Activated naive CD8-positive, alpha-beta T cell treated with anti-CD3 and anti-CD28 coated beads for 36 hours (primary cell): ENCODE results near the gene SLC35G3. TPM values are rescaled to one million over a fixed set of nuclear protein-coding genes. Genes with fewer than 3 reads are reported as not detected.
"Not testable (repeated sequence)": the region's sequence is repeated elsewhere in the genome, so short reads cannot be mapped to it uniquely, and the experiment has no call there.

Experiments
- DNase-seq: peaks from one replicate; pipeline ENCODE4 v3.0.0; 2021
- H3K27ac Mint-ChIP-seq: one replicate; pipeline ENCODE4 v1.8.0; 2022; ENCODE audit warnings: mild to moderate bottlenecking, moderate library complexity, mixed read lengths
- H3K27me3 Mint-ChIP-seq: one replicate; pipeline ENCODE4 v1.8.0; 2022; ENCODE audit warnings: mild to moderate bottlenecking, mixed read lengths
- H3K36me3 Mint-ChIP-seq: one replicate; pipeline ENCODE4 v1.8.0; 2021; ENCODE audit warnings: mild to moderate bottlenecking, mixed read lengths
- H3K4me1 Mint-ChIP-seq: one replicate; pipeline ENCODE4 v1.8.0; 2021; ENCODE audit warnings: mixed read lengths
- H3K4me3 Mint-ChIP-seq: one replicate; pipeline ENCODE4 v1.8.0; 2022; ENCODE audit warnings: mild to moderate bottlenecking, moderate library complexity, mixed read lengths
- H3K9me3 Mint-ChIP-seq: one replicate; pipeline ENCODE4 v1.8.0; 2022; ENCODE audit warnings: mixed read lengths
- total RNA-seq, 2 experiments: library from RNA; stranded (reverse); gene quantifications; one replicate each; pipeline ENCODE4 v1.2.3, GENCODE V29; 2021

SLC35G3 gene
- total RNA-seq, 2 experiments from 2014 or later: not detected

DNA sequence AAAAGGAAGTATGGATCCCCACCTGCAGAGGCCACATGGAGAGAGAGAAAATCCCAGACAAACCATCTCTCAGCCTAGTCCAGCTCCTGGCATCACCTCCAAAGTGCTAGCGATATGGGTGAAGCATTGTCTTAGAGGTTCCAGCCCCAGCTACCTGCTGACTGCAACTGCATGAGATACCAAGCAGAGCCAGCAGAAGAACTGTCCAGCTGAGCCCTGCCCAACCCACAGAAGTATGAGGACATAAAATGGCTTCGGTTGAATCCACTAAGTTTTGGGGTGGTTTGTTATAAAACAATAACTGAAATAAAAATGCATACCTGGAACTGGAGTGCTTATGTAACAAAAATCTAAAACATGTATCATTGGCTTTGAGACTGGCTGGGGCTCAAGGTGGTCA is 28.3 kb upstream of the SLC35G3 start:
- no peak for DNase-seq
- Mint-ChIP-seq H3K36me3 (peaks cover 20% of the 10 kb centered on the region), H3K4me3 (no peak overlapping the region), H3K27ac (no peak overlapping the region), H3K4me1 (peaks cover 48% of the 10 kb centered on the region), H3K27me3 (no peaks in the 10 kb centered on the region), H3K9me3 (peaks cover 18% of the 10 kb centered on the region)

DNA sequence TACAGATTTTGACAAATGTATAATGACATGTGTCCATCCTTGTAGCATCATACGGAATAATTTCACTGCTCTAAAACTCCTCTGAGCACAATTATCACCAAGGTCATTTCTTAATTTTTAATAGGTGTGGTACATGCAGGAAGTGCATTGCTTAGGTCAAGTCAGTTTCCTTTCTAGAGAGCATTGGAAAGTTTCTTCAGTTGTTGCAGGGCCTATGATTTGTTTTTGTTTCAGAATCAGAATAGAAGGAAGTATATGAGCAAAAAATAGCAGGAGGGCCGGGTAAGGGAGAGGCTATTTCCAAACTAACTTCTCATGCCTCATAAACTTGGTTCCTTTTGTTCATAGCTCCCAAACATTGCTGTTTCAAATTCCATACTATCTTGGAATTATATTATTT is 24.7 kb upstream of the SLC35G3 start:
- Mint-ChIP-seq H3K27me3 (no peaks in the 10 kb centered on the region), H3K36me3 (peaks cover 15% of the 10 kb centered on the region), H3K9me3 (peaks cover 18% of the 10 kb centered on the region), H3K4me3 (peak overlapping the region; percentile 50), H3K4me1 (peaks cover 61% of the 10 kb centered on the region), H3K27ac (peak overlapping the region; percentile 92)
- DNase-seq: no peak

DNA sequence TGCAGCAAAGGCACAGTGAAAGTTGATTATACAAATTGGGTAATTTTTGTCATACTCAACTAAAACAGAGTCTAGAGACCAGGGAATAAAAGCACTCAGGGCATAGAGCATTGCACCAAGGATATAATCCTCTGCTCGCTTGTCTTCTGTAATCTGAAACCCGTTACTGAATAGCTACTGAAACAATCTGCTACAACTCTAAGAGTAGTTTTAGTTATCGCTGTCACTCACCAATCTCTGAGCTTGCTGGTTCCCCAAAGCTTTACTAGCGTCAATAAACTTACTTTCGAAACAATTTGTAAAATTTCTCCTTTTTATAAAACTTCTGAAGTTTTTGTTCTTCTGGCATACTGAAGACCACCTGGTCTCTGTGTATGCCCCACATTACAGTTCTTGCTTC is 22.9 kb upstream of the SLC35G3 start:
- Mint-ChIP-seq H3K36me3 (peaks cover 13% of the 10 kb centered on the region), H3K4me3 (no peak overlapping the region), H3K4me1 (peaks cover 79% of the 10 kb centered on the region), H3K27ac (peak overlapping the region; percentile 65), H3K9me3 (peaks cover 13% of the 10 kb centered on the region), H3K27me3 (no peaks in the 10 kb centered on the region)
- DNase-seq: no peak

DNA sequence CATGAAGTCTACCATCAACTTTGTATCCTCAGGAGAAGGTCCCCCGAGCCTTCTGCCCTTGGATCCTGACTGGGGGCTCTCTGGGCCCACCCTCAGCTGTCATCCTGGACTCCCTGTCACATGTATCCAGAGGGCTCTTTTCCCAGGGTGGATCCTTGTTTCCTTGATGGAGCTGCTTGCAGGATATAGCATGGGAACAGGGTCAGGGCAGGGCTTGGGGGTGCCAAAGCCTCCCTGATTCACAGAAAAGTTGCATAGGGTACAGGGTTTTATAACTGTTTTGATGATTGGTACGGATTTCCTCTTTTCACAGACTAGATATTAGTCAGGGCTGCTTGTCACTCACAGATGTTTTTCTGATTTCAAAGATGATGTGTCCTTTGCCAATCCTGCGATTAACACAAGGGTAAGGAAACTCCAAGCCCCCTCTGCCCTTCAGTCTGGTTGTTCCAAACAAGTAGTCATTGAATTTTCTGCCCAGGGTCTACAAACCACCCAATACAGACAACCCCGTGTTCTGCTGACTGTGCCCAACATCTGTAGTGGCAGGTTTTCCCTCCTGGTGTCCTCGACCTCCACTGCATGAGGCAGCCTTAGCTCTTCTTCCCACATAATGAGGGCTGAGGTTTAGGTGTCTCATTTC is 20.6 kb upstream of the SLC35G3 start:
- Mint-ChIP-seq H3K4me3 (peak overlapping the region; percentile 76), H3K4me1 (peaks cover 80% of the 10 kb centered on the region), H3K27ac (peak overlapping the region; percentile 91), H3K27me3 (no peaks in the 10 kb centered on the region), H3K36me3 (peaks cover 7% of the 10 kb centered on the region), H3K9me3 (peaks cover 11% of the 10 kb centered on the region)
- no peak for DNase-seq

DNA sequence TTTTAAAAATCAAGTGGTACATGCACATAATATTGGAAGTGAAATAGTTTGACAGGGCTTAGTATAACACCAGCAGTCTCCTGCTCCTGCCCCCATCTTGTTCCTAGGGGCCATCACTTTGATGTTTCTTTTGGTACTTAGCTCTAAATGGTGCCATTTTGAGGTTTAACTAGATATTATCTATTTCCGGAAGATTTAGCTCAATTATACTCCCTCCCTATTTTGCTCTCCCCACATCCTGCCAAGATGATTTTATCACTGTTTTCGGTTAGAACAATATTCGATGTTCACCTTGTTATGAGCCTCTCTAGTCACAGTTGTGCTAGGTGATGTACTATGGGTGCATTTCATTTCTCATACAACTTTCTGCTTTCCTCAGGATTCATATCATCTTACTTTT is 20.0 kb upstream of the SLC35G3 start:
- peaks cover 78% of the 10 kb centered on the region for H3K4me1 Mint-ChIP-seq
- peaks cover 14% of the 10 kb centered on the region for H3K9me3 Mint-ChIP-seq
- DNase-seq: no peak
- peak overlapping the region; percentile 76 for H3K4me3 Mint-ChIP-seq
- peaks cover 7% of the 10 kb centered on the region for H3K36me3 Mint-ChIP-seq
- H3K27me3 Mint-ChIP-seq: no peaks in the 10 kb centered on the region
- peak overlapping the region; percentile 91 for H3K27ac Mint-ChIP-seq

DNA sequence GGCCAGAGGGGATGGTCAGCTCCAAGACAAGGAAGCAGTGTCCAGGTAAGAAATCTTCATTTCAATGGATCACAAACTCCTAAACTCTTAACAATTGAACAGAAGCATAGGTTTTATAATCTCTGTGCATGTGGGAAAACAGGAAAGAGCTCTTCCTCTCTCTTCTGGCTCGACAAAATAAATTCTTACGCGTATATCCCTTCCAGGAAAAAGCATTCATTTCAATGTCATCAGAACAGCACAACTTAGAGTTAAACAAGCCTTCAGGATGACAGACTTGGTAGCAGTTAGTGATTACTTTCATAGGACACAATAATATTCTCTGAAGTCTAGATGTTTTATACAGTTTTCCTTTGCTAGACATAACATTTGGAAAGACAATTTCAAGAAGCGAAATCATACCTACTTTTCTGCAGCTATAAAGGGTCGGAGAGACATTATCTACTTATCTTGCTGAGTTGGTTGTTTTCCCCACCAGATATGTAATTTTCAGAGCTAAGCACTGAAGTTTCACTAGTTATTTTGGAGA is 19.3 kb upstream of the SLC35G3 start:
- Mint-ChIP-seq H3K27me3 (no peaks in the 10 kb centered on the region), H3K9me3 (peaks cover 14% of the 10 kb centered on the region), H3K4me1 (peaks cover 78% of the 10 kb centered on the region), H3K27ac (peak overlapping the region; percentile 91), H3K36me3 (peaks cover 7% of the 10 kb centered on the region), H3K4me3 (peak overlapping the region; percentile 76)
- DNase-seq: no peak

DNA sequence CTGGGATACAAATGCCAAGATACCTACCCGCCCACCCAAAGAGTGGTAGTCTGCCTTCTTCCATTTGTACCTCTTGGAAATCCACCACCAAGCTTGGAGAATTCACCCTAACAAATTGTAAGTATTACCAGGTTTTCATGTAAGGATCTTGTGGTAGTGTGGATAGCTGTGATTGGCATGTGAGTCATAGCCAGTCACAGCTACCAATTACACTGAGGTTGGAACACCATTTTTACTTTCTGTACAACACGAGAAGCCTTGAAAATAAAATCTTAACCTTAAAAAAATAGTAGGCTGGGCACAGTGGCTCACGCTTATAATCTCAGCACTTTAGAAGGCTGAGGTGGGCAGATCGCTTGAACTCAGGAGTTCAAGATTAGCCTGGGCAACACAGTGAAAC is 18.5 kb upstream of the SLC35G3 start:
- Mint-ChIP-seq H3K27me3 (no peaks in the 10 kb centered on the region), H3K4me3 (peak overlapping the region; percentile 76), H3K36me3 (peaks cover 7% of the 10 kb centered on the region), H3K9me3 (peaks cover 14% of the 10 kb centered on the region), H3K4me1 (peaks cover 74% of the 10 kb centered on the region), H3K27ac (peak overlapping the region; percentile 91)
- no peak for DNase-seq

DNA sequence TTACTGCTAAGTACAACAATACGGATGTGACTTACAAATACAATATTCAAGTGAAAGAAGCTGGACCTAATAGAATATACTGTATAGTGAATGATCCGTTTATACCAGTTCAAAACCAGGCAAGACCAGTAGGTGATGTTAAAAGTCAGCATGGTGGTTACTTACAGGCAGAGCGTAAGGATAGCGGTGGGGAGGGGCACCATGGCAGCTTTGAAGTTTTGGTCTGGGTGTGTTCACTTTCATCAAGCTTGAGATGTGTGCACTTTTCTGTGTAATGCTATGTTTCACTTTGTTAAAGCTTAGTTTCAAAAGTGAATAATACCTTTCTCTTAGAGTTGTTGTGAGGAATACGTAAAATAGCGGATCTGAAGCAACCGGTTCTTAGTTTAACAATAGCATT is 16.5 kb upstream of the SLC35G3 start:
- no peak for DNase-seq
- peaks cover 7% of the 10 kb centered on the region for H3K36me3 Mint-ChIP-seq
- H3K9me3 Mint-ChIP-seq: peaks cover 15% of the 10 kb centered on the region
- H3K4me3 Mint-ChIP-seq: no peak overlapping the region
- no peaks in the 10 kb centered on the region for H3K27me3 Mint-ChIP-seq
- no peak overlapping the region for H3K27ac Mint-ChIP-seq
- H3K4me1 Mint-ChIP-seq: peaks cover 64% of the 10 kb centered on the region

DNA sequence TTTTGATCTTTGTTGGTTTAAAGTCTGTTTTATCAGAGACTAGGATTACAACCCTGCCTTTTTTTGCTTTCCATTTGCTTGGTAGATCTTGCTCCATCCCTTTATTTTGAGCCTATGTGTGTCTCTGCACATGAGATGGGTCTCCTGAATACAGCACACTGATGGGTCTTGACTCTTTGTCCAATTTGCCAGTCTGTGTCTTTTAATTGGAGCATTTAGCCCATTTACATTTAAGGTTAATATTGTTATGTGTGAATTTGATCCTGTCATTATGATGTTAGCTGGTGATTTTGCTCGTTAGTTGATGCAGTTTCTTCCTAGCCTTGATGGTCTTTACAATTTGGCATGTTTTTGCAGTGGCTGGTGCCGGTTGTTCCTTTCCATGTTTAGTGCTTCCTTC is 8.4 kb upstream of the SLC35G3 start:
- H3K9me3 Mint-ChIP-seq: peaks cover 32% of the 10 kb centered on the region
- DNase-seq, H3K27ac Mint-ChIP-seq, H3K4me1 Mint-ChIP-seq, H3K4me3 Mint-ChIP-seq, H3K27me3 Mint-ChIP-seq: not testable (repeated sequence)
- H3K36me3 Mint-ChIP-seq: peaks cover 18% of the 10 kb centered on the region

DNA sequence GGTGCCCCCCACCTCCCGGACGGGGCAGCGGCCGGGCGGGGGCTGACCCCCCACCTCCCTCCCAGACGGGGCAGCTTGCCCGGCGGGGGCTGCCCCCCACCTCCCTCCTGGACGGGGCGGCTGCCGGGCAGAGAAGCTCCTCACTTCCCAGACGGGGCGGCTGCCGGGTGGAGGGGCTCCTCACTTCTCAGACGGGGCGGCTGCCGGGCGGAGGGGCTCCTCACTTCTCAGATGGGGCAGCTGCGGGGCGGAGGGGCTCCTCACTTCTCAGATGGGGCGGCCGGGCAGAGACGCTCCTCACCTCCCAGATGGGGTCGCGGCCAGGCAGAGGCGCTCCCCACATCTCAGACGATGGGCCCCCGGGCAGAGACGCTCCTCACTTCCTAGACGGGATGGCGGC is 869 bp upstream of the SLC35G3 start:
- not testable (repeated sequence) for DNase-seq, H3K27ac Mint-ChIP-seq, H3K4me3 Mint-ChIP-seq, H3K27me3 Mint-ChIP-seq
- Mint-ChIP-seq H3K4me1 (peaks cover 24% of the 10 kb centered on the region), H3K36me3 (peaks cover 23% of the 10 kb centered on the region), H3K9me3 (peaks cover 21% of the 10 kb centered on the region)

DNA sequence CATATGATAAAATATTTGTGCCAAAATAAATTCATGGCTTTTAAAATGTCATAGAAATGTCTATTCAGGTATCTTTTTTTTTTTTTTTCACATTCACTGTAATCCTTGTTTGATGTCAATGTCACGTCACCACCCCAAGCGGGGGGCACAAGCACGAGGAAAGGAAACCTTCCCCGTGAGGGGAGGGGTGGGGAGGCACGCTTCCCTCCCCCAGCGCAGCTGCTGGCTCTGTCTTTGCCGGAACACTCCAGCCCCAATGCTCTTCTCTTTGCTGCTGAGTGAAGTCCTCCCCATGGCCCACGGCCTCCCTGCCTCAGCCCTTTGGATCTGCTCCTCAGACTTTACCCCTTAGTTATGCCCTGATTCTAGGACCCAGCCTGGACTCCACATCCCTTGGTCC is 1.5 kb downstream of the SLC35G3 start:
- H3K4me1 Mint-ChIP-seq: peaks cover 43% of the 10 kb centered on the region
- peaks cover 9% of the 10 kb centered on the region for H3K9me3 Mint-ChIP-seq
- peak overlapping the region; percentile 88 for H3K27ac Mint-ChIP-seq
- peak overlapping the region; percentile 63 for H3K4me3 Mint-ChIP-seq
- no peak for DNase-seq
- H3K27me3 Mint-ChIP-seq: no peaks in the 10 kb centered on the region
- H3K36me3 Mint-ChIP-seq: peaks cover 16% of the 10 kb centered on the region

DNA sequence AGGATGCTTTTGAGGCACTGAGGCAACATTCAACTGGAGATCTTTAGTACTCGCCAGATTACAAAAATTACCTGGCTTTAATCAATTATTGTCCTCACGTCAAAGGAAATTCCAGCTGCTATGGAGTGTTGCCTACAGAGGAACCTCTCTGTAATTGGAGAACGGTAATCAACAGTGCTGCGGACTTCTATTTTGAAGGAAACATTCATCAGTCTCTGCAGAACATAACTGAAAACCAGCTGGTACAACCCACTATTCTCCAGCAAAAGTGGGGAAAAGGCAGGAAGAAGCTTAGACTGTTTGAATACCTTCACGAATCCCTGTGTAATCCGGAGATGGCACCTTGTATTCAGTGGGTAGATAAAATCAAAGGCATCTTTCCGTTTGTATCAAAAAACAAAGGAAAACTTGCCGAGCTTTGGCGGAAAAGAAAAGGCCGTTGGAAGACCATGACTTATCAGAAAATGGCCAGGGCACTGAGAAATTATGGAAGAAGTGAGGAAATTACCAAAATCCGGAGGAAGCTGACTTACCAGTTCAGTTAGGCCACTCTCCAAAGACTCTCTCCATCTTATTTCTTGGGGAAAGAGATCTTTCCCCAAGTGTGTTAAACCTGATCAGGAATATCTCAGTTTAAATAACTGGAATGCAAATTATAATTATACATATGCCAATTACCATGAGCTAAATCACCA is 3.0 kb downstream of the SLC35G3 start:
- peaks cover 55% of the 10 kb centered on the region for H3K4me1 Mint-ChIP-seq

DNA sequence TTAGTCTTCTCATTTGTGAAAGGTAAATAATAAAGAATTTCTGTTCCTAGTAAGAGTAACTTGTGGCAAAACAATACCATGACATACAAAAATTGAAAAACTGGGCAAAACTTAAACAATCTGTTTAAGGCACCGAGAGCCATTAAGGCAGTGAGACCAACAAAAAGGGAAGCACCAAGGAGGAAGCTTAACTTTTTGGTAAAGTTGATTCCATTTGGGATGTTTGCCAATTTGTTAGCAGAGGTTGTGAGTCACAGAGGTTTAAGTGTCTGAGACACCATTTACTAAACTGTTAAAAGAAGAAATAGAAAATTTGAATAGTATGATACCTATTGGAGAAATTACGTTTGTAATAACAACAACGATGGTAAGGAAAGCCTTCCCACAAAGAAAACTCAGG is 4.9 kb downstream of the SLC35G3 start:
- Mint-ChIP-seq H3K4me3 (peak overlapping the region; percentile 75), H3K27ac (peak overlapping the region; percentile 84), H3K36me3 (peaks cover 8% of the 10 kb centered on the region), H3K9me3 (no peaks in the 10 kb centered on the region), H3K27me3 (no peaks in the 10 kb centered on the region), H3K4me1 (peaks cover 67% of the 10 kb centered on the region)
- no peak for DNase-seq

More for the DNA sequence above, 3.0 kb downstream of the SLC35G3 start:
- H3K27ac Mint-ChIP-seq: no peak overlapping the region
- no peak overlapping the region for H3K4me3 Mint-ChIP-seq
- DNase-seq: no peak
- peaks cover 11% of the 10 kb centered on the region for H3K36me3 Mint-ChIP-seq
- peaks cover 5% of the 10 kb centered on the region for H3K9me3 Mint-ChIP-seq
- H3K27me3 Mint-ChIP-seq: no peaks in the 10 kb centered on the region

DNA sequence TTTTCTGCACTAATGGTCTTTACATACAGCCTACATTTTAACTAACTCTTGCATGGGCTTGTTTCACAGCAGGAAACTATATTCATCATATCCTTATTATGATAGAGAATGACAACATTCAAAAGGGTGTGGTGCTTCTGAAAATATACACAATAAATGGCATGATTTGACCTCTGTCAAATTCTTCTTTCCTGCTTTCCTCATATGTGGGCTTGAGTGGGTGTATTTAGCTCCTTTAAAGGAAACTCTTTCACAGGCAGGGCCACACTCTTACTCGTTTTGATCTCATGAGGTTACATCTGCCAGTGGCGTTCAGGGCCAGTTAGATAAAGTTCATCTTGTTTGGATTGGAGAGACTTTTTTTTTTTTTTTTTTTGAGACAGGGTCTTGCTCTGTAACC is 6.1 kb downstream of the SLC35G3 start:
- no peak for DNase-seq
- H3K4me3 Mint-ChIP-seq: peak overlapping the region; percentile 35
- H3K36me3 Mint-ChIP-seq: peaks cover 5% of the 10 kb centered on the region
- peak overlapping the region; percentile 57 for H3K27ac Mint-ChIP-seq
- H3K4me1 Mint-ChIP-seq: peaks cover 74% of the 10 kb centered on the region
- no peaks in the 10 kb centered on the region for H3K27me3 Mint-ChIP-seq
- H3K9me3 Mint-ChIP-seq: no peaks in the 10 kb centered on the region

DNA sequence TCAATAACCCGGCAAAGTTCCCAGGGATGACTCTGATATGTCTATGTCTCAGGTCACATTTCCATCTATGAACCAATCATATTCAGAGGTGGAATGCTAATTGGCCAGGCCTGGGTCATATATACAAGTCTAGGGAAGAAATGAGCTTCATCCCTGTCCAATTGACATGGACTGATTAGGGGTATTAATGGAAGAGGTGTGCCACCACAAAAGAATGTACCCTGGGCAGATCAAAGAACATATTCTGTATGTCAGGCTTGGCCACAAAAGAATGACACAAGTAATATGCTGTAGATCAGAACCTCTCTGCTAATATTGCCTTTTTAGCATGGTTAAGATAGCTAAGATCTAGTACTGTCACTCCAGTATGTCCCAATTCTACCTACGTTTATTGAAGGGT is 6.7 kb downstream of the SLC35G3 start:
- H3K36me3 Mint-ChIP-seq: peaks cover 3% of the 10 kb centered on the region
- no peak overlapping the region for H3K27ac Mint-ChIP-seq
- no peak overlapping the region for H3K4me3 Mint-ChIP-seq
- DNase-seq: no peak
- H3K27me3 Mint-ChIP-seq: no peaks in the 10 kb centered on the region
- no peaks in the 10 kb centered on the region for H3K9me3 Mint-ChIP-seq
- peaks cover 74% of the 10 kb centered on the region for H3K4me1 Mint-ChIP-seq

DNA sequence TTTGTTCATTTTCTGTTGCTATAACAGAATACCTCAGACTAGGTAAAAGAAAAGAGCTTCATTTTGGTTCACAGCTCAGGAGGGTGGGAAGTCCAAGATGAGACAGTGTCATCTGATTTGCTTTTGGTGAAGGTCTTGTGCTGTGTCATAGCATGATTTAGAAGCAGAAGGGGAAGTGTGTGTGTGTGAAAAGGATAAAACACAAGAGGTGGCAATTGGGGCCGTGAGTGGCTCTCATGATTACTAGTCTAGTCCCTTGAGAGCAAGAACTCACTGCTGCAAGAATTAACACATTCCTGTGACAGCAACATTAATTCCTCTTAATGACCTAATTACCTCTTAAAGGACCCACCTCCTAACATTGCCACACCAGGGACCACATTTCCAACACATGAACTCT is 8.3 kb downstream of the SLC35G3 start:
- Mint-ChIP-seq H3K27me3 (no peaks in the 10 kb centered on the region), H3K36me3 (no peaks in the 10 kb centered on the region), H3K4me1 (peaks cover 70% of the 10 kb centered on the region), H3K27ac (peak overlapping the region; percentile 13), H3K9me3 (no peaks in the 10 kb centered on the region), H3K4me3 (no peak overlapping the region)
- no peak for DNase-seq
